HG03439 (cell line): ENCODE data around the gene SNTG2.
"Not testable (repeated sequence)": the region's sequence is repeated elsewhere in the genome, so short reads cannot be mapped to it uniquely, and the experiment has no call there.

Experiments
- ATAC-seq: cut with Tn5 transposase; IDR thresholded peaks from one replicate; pipeline ENCODE4 v1.9.1; 2021; ENCODE audit warnings: mild to moderate bottlenecking, moderate library complexity; ENCODE audit not compliant: unreplicated experiment

SNTG2 gene

GRCh38 chr2:1088192-1088860 lies 137.7 kb downstream of the SNTG2 start:
- ATAC-seq = no peak

GRCh38 chr2:1088940-1089339 lies 138.3 kb downstream of the SNTG2 start:
- ATAC-seq = no peak

GRCh38 chr2:1091895-1092585 lies 141.4 kb downstream of the SNTG2 start:
- ATAC-seq = no peak

DNA sequence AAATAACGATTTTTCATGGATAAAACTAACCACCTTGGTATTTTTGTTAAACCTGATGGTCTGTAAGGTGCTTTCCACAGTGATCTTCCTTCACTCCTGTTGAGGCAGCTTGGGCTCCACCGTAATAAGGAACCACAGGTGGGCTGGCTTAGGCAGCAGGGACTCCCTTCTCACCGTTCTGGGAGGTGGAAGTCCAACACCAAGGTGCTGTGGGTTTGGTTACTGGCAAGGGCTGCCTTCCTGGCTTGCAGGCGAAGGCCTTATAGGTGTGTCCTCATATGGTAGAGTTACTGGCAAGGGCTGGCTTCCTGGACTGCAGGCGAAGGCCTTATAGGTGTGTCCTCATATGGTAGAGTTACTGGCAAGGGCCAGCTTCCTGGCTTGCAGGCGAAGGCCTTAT lies 143.0 kb downstream of the SNTG2 start:
- not testable (repeated sequence) for ATAC-seq

- no peak for ATAC-seq
These were observed 146.5 kb downstream of the SNTG2 start for GRCh38 chr2:1097101-1097500.

GRCh38 chr2:1099418-1099817 lies 148.8 kb downstream of the SNTG2 start:
- no peak for ATAC-seq

DNA sequence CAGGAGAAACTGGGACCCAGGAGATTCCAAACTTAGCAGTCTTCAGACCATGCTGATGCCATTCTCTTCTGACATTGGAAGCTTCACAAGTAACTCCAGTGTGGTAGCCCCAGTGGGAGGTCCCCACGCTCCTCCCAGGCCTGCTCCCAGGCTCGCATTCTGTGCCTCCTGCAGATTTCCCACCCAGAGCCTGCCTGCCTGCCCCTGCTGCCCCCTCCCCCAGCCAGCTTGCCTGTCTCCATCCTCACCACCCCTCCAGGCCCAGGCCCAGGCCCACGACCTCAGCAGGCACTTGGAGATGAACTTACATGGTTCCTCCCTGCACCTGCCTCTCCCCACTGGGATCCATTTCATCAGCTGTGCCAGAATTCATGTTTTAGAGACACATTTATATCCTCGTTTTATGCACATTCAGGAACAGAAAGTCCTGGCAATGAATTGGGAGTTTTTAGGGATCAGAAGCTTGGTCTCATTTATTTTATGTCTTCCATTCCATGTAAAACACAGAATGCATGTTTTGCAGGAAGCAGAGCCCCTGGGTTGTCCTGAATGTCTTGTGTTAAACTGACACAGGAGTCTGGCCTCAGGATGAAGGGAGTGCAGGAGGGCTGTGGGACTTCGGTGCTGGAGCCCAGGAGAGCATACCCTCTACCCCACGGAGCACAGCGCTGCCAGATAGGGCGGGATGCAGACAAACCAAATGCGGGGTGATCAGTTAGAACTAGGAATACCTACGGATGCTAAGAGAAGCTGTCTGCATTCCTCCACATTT lies 150.5 kb downstream of the SNTG2 start:
- ATAC-seq = no peak

DNA sequence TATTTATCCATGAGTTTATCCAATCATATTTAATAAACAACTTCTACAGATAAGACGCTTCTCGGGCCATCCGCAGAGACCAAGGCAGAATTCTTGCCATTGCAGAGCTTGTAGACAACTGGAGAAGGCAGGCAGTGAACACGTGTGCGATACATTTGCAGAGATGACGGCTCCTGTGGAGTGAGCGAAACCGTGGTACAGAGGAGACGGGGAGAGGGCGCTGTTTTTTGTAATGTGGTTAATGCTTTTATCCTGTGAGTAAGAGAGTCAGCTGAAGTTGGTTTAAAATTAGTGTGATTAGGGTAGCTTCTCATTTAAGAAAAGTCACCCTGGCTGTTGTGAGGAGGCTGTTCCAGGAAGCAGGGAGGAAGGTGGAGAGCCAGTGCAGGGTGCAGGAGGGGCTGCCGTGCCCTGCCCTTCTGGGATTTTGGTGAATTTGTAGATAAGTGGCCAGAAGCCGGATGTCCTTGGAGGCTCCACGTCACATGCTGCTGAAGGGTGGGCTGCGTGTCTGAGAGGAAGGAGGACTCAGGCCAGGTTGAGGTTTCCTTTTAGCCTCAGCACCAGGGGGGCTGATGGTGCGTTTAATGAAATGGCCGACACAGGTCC lies 151.4 kb downstream of the SNTG2 start:
- no peak for ATAC-seq

GRCh38 chr2:1104364-1104763 lies 153.7 kb downstream of the SNTG2 start:
- ATAC-seq = no peak

- ATAC-seq = not testable (repeated sequence)
These were observed 155.7 kb downstream of the SNTG2 start for GRCh38 chr2:1106344-1106743.

DNA sequence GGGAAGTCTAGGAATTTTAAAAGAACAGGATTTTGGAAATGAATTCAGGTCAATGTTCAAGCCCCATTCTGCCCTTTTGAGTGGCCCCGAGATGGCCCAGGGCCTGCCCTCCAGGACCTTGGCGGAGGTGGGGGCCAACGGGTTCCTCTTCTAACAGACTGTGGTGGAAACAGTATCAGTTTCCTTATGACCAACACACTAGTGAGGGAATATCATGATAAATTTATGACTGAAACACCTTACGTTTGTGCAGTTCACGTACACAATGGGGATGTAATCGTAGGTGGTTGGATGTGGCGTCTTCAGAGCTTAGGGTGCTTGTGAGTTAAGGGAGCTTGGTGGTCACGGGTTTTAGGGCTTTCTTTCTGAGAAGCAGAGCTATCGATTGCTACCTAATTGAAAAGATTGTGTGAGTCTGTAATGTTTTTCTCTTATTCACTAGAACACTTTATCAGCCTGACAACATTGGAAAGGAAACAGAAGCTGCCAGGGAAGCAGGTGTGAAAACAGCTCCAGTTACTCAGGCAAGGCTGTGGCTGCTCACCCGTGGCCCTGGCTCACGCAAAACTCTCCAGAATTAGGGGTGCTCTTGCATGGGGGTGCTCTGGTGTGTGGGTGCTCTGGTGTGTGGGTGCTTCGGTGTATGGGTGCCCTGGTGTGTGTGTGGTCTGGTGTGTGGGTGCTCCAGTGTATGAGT lies 165.3 kb downstream of the SNTG2 start:
- ATAC-seq = no peak

DNA sequence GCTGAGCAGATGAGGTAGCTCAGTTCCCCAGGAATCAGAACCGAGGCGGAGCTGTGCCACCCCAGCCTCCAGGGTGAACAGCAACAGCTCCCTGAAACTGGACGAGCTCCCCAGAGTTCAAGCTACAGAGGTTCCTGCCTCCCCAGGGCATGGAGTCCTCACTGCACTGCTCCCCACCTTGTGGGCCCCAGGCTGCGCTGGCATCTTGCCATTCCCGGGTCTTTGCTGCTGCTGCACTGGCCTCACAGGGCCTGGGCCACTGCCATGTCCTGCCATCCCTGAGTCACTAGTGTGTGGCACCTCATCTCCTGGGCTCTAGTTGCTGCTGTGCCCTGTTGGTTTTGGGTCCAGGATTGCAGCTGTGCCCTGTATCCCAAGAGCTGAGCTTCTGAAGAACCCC lies 166.9 kb downstream of the SNTG2 start:
- no peak for ATAC-seq

GRCh38 chr2:1125217-1125616 lies 174.6 kb downstream of the SNTG2 start:
- no peak for ATAC-seq

GRCh38 chr2:1125633-1126370 lies 175.2 kb downstream of the SNTG2 start:
- ATAC-seq = no peak

DNA sequence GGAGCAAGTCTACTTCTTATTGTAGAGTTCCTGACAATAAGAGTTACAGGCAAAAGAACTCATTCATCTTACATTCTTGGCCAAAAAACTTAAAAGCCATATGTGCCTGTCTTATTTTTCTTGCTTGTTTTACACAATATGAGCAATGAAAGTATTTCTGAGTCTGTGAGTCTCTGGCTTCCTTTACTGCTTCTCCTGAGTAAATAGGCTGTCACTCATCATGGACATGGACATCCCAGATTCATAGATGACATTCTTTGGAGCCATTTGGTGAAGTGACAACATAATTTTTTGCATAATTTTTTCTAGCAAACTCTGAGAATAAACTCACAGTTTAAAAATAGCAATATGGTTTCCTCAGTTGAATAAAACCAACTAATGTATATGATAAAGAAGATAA lies 179.3 kb downstream of the SNTG2 start:
- ATAC-seq = no peak

- ATAC-seq = no peak
These were observed 180.3 kb downstream of the SNTG2 start for GRCh38 chr2:1130922-1131321.

GRCh38 chr2:1132328-1132969 lies 181.8 kb downstream of the SNTG2 start:
- ATAC-seq = no peak

DNA sequence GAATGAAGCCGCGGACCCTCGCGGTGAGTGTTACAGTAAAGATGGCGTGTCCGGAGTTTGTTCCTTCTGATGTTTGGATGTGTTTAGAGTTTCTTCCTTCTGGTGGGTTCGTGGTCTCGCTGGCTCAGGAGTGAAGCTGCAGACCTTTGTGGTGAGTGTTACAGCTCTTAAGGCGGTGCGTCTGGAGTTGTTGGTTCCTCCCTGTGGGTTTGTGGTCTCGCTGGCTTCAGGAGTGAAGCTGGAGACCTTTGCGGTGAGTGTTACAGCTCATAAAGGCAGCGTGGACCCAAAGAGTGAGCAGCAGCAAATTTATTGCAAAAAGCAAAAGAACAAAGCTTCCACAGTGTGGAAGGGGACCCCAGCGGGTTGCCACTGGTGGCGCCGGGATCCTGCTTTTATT lies 183.2 kb downstream of the SNTG2 start:
- not testable (repeated sequence) for ATAC-seq

DNA sequence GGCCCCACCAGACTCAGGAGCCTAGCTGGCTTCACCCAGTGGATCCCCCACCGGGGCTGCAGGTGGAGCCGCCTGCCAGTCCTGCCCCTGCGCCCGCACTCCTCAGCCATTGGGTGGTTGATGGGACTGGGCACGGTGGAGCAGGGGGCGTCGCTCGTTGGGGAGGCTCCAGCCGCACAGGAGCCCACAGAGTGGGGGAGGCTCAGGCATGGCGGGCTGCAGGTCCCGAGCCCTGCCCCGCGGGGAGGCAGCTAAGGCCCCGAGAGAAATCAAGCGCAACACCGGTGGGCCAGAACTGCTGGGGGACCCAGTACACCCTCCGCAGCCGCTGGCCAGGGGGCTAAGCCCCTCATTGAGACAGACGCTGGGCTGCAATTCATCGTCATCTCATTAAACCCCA lies 184.0 kb downstream of the SNTG2 start:
- ATAC-seq = no peak

GRCh38 chr2:1136067-1136466 lies 185.4 kb downstream of the SNTG2 start:
- ATAC-seq = no peak
